Esophagus muscularis mucosa (tissue), 4 donors: ENCODE measurements around the gene SH3BP5. TPM values are rescaled to one million over a fixed set of nuclear protein-coding genes. Genes with fewer than 3 reads are reported as not detected.

ENCODE experiments used
- DNase-seq: peaks from one replicate; pipeline ENCODE4 v3.0.0-alpha.2; 2017; ENCODE audit errors: extremely low spot score
- H3K27ac ChIP-seq, 4 donors: fragments of 200-600 bp; sonication (generic); replicated peaks in 1 of 4; 1 replicate in 3 of 4; 2 replicates in 1 of 4; pipeline ENCODE4 v1.5.1; 2016 to 2019; ENCODE audit warnings: mild to moderate bottlenecking in 1 of 4
- H3K27me3 ChIP-seq, 4 donors: fragments of 200-600 bp; sonication (generic); one replicate each; pipeline versions ENCODE4 v1.5.1 to v1.6.0; 2016 to 2019
- H3K36me3 ChIP-seq, 4 donors: fragments of 200-600 bp; sonication (generic); one replicate each; pipeline ENCODE4 v1.5.1; 2016 to 2019
- H3K4me1 ChIP-seq, 4 donors: fragments of 200-600 bp; sonication (generic); one replicate each; pipeline ENCODE4 v1.5.1; 2016 to 2019
- H3K4me3 ChIP-seq, 4 donors: fragments of 200-600 bp; sonication (generic); 1 replicate in 2 of 4; 2 replicates in 2 of 4; pipeline ENCODE4 v1.5.1; 2016 to 2019; ENCODE audit warnings: mild to moderate bottlenecking in 4 of 4, moderate library complexity in 1 of 4
- H3K9me3 ChIP-seq, 4 donors: fragments of 200-600 bp; sonication (generic); 1 replicate in 3 of 4; 2 replicates in 1 of 4; pipeline ENCODE4 v1.5.1; 2016 to 2019
- EP300 ChIP-seq: sonication (generic); formaldehyde crosslinking; IDR thresholded peaks from one replicate; pipeline ENCODE4 v1.6.1; 2017; ENCODE audit warnings: antibody characterized with exemption
- POLR2A ChIP-seq: fragments of 450-650 bp; IDR thresholded peaks from one replicate; pipeline ENCODE4 v1.6.1; 2017; ENCODE audit warnings: antibody characterized with exemption, moderate library complexity, mild to moderate bottlenecking, low read depth
- POLR2AphosphoS5 ChIP-seq, 2 donors: sonication (generic); formaldehyde crosslinking; IDR thresholded peaks; one replicate each; pipeline ENCODE4 v1.6.1; 2017; ENCODE audit warnings: antibody characterized with exemption in 2 of 2
- WGBS: methylation state at CpG from one replicate; pipeline ENCODE4 v1.1.5; 2018; 5-methylcytosine and 5-hydroxymethylcytosine counted together
- intact Hi-C: fragments of 100-400 bp; cut with DNase I; formaldehyde crosslinking; loops from one replicate; pipeline ENCODE4 v1.15.1; 2023
- total RNA-seq, 4 donors: library from RNA; depleted of rRNA; stranded (reverse); fragments of >200 nt; gene quantifications; one replicate each; pipeline versions ENCODE4 v1.1.0 to v1.2.1, GENCODE V29; 2016
- TF ChIP-seq, protein P1 (sequence below), 3 experiments: fragments of 200-600 bp in 2 of 3; fragments of 450-650 bp in 1 of 3; sonication (generic) in 2 of 3; IDR thresholded peaks; one replicate each; pipeline ENCODE4 v1.5.1; 2017 to 2019; ENCODE audit warnings: antibody characterized with exemption in 3 of 3, mild to moderate bottlenecking in 2 of 3, moderate library complexity in 1 of 3

The SH3BP5 gene
- total RNA-seq, 4 donors from 2014 or later: 26.2 to 56.5 (median 38.2) TPM

DNA sequence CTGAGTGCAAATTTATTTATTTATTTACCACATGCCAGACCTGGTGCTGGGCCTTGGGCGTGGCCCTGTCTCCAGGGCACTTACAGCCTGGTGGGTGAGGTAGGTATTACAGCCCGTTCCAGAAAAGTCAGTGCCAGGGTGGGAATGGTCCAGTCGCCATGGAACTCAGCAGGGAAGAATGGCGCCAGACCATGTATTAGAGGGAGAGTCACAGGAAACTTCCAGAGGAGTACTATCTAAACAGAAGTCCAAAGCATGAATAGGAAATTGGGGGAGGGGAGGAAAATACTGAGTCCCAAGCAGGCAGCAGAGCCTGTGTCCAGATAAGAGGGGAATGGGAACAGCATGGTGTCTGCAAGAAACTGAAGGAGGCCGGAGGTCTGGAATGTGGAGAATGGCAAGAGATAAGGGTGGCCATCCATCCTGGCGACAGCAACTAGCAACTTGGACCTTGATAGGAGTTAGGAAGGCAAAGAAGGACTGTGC, 27.0 kb downstream of the SH3BP5 start:
- no peak overlapping the region for H3K27ac ChIP-seq
- no peak overlapping the region for H3K4me3 ChIP-seq
- no peaks in the 10 kb centered on the region for H3K27me3 ChIP-seq
- H3K4me1 ChIP-seq: peaks cover 0 to 24% (median 19%) of the 10 kb centered on the region in 4 donors
- TF ChIP-seq POLR2AphosphoS5 (IDR thresholded peaks at IDR 0.05): no peak
- TF ChIP-seq, protein P1, sequence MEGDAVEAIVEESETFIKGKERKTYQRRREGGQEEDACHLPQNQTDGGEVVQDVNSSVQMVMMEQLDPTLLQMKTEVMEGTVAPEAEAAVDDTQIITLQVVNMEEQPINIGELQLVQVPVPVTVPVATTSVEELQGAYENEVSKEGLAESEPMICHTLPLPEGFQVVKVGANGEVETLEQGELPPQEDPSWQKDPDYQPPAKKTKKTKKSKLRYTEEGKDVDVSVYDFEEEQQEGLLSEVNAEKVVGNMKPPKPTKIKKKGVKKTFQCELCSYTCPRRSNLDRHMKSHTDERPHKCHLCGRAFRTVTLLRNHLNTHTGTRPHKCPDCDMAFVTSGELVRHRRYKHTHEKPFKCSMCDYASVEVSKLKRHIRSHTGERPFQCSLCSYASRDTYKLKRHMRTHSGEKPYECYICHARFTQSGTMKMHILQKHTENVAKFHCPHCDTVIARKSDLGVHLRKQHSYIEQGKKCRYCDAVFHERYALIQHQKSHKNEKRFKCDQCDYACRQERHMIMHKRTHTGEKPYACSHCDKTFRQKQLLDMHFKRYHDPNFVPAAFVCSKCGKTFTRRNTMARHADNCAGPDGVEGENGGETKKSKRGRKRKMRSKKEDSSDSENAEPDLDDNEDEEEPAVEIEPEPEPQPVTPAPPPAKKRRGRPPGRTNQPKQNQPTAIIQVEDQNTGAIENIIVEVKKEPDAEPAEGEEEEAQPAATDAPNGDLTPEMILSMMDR (IDR thresholded peaks at IDR 0.05): peak in 1 of 3 experiments; percentile 25
- intact Hi-C loops: no loop called here
- no peak for DNase-seq
- H3K9me3 ChIP-seq: no peaks in the 10 kb centered on the region
- 74% methylated on average over 6 of the region's 6 CpGs for WGBS
- peaks cover 0 to 19% (median 9%) of the 10 kb centered on the region in 4 donors for H3K36me3 ChIP-seq

DNA sequence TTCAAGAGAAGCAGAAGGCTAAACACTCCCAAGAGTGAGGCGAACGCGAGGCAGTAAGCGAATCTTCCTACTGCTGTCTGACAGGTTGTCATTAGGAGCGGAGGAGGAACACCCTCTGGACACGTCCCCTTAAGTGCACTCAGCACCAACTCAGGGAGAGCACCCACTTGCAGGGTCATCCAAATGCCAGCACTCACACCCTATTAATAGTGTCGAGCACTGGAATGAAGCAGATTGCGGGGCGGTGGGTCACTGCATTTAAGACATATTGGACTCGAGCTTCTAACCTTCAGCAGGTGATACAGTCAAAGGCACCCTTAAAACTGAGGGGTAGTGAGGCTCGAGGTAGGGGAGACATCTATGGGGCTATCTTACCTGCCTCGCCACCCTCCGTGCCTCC, 28.7 kb downstream of the SH3BP5 start:
- no peak for TF ChIP-seq POLR2A
- TF ChIP-seq EP300: no peak
- TF ChIP-seq POLR2AphosphoS5 (IDR thresholded peaks at IDR 0.05): no peak
- TF ChIP-seq, protein P1 (IDR thresholded peaks at IDR 0.05): no peak
- Histone ChIP-seq H3K27me3 (no peaks in the 10 kb centered on the region), H3K27ac (no peak overlapping the region), H3K36me3 (peaks cover 0 to 19% (median 9%) of the 10 kb centered on the region in 4 donors), H3K4me1 (peaks cover 0 to 26% (median 14%) of the 10 kb centered on the region in 4 donors), H3K9me3 (no peaks in the 10 kb centered on the region), H3K4me3 (no peak overlapping the region)
- intact Hi-C loops: no loop called here
- WGBS: 92% methylated on average over 13 of the region's 13 CpGs
- DNase-seq: no peak

DNA sequence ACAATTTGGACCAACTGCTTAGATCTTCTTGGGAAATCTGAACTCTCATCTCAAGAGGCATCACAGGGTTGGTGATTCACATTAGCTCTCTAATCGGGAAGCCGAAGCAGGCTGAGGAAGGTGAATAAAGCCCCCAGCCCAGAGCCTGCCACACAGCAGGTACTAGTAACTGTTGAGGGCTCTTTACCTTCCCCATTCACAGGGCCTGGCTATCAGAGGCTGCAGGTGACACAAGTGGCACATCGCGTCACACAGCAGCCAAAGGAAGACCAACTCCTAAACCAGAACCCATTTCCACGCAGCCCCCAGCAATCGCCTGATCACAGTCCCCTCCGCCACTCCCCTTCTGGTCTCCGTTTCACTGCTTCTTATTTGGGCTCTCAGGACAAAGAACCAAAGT, 29.2 kb downstream of the SH3BP5 start:
- no peak for DNase-seq
- Histone ChIP-seq H3K36me3 (peaks cover 0 to 19% (median 9%) of the 10 kb centered on the region in 4 donors), H3K4me3 (no peak overlapping the region), H3K27me3 (no peaks in the 10 kb centered on the region), H3K4me1 (peaks cover 0 to 26% (median 14%) of the 10 kb centered on the region in 4 donors), H3K9me3 (no peaks in the 10 kb centered on the region), H3K27ac (no peak overlapping the region)
- 81% methylated on average over 7 of the region's 8 CpGs for WGBS
- TF ChIP-seq POLR2AphosphoS5 (IDR thresholded peaks at IDR 0.05): no peak
- TF ChIP-seq POLR2A: no peak
- no peak for TF ChIP-seq EP300
- TF ChIP-seq, protein P1 (IDR thresholded peaks at IDR 0.05): no peak
- intact Hi-C loops: no loop called here

DNA sequence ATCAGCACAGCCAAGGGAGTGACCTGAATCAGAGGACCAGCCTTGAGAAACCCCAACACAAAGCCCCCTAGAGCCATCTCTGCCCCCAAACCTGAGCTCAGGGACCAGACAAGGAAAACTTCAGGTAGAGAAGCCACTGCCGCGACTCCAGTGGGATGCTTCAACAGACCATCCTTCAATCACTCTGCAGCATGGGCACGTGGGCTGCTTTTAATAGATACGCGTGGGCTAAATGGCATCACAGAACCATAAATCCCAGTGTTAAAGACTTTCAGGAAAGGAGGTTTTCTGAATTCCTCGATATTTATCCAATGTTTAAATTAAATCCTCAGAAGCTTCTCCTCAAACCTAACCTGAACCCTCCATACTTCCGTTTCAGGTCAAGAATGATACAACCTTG, 30.6 kb downstream of the SH3BP5 start:
- Histone ChIP-seq H3K4me1 (peaks cover 0 to 26% (median 14%) of the 10 kb centered on the region in 4 donors), H3K36me3 (peaks cover 0 to 19% (median 9%) of the 10 kb centered on the region in 4 donors), H3K4me3 (no peak overlapping the region), H3K27me3 (no peaks in the 10 kb centered on the region), H3K27ac (no peak overlapping the region), H3K9me3 (no peaks in the 10 kb centered on the region)
- no peak for TF ChIP-seq POLR2A
- intact Hi-C loops: no loop called here
- DNase-seq: no peak
- WGBS: 99% methylated on average over 7 of the region's 7 CpGs

DNA sequence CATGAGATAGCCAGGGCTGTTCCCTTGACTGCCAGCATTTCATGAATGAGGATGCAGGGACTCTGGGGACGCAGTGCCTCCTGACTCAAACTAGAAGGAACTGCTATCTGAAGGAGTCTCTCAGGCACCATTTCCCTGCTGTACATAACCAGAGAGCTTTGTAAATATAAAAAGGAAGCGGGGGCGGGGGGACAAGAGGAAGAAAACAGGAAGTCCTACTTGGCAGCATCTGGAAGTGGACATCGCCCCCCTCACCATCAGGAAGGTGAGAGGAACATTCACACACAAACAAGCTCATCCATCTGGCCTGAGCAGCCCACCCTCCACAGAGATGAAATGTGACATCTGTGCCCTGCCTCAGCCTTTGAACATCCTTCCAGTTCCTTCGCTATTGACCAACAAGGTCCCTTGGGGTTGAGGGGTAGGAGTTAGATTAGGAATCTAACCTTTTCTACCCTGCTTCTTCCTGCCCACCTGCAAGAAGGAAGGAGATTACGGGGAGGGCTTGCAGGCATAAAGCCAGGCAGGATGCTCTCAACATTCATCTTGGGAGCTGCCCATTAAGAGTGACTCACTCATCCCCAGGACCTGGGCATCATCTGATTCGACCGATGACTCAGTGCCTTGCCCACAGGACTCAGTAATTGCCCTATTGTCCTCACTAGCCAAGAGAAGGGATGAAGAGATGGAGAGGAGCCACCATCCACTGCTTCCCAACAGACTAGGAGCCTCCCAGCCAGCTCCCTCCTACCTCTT, 31.9 kb downstream of the SH3BP5 start:
- WGBS: 67% methylated on average over 7 of the region's 8 CpGs

More for the DNA sequence above, 31.9 kb downstream of the SH3BP5 start:
- H3K27me3 ChIP-seq: no peaks in the 10 kb centered on the region
- H3K27ac ChIP-seq: peak overlapping the region in 2 of 4 donors; percentile 23 to 37
- no peak overlapping the region for H3K4me3 ChIP-seq
- peak; percentile 49 to 52 for TF ChIP-seq POLR2AphosphoS5 (IDR thresholded peaks at IDR 0.05)
- TF ChIP-seq POLR2A: no peak
- H3K9me3 ChIP-seq: no peaks in the 10 kb centered on the region
- peaks cover 0 to 31% (median 21%) of the 10 kb centered on the region in 4 donors for H3K4me1 ChIP-seq
- peaks cover 0 to 19% (median 9%) of the 10 kb centered on the region in 4 donors for H3K36me3 ChIP-seq
- no peak for DNase-seq
- intact Hi-C loops: no loop called here
